ENCODE data around the gene FAM204A. TPM values are rescaled to one million over a fixed set of nuclear protein-coding genes. Genes with fewer than 3 reads are reported as not detected.

FAM204A gene
- total RNA-seq, 1 donor from 2014 or later: 43.6 TPM

DNA sequence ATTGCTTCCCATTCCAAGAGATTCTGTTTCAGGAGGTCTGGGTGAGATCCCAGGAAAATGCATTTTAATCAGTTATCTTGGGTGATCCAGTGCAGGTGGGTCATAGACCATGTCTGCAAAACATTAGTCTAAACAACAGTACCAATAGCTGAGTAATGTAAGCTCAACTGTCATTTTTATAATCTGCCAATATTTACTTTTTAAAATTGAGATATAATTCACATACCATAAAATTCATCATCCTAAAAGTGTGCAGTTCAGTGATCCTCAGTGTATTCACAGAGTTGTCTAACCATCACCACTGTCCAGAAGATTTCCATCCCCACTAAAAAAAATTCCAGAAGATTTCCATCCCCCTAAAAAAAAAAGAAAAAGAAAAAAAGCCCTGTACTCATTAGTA is 51.0 kb downstream of the FAM204A start:
- Mint-ChIP-seq H3K36me3 (ENCODE audit: unreplicated experiment) (no peaks in the 10 kb centered on the region), H3K9me3 (ENCODE audit: unreplicated experiment) (no peaks in the 10 kb centered on the region), H3K4me1 (ENCODE audit: low read depth, unreplicated experiment) (no peaks in the 10 kb centered on the region), H3K27me3 (ENCODE audit: unreplicated experiment) (peaks cover 2% of the 10 kb centered on the region), H3K4me3 (ENCODE audit: unreplicated experiment) (no peak overlapping the region), H3K27ac (ENCODE audit: unreplicated experiment) (no peak overlapping the region)
- TF ChIP-seq, protein P1, sequence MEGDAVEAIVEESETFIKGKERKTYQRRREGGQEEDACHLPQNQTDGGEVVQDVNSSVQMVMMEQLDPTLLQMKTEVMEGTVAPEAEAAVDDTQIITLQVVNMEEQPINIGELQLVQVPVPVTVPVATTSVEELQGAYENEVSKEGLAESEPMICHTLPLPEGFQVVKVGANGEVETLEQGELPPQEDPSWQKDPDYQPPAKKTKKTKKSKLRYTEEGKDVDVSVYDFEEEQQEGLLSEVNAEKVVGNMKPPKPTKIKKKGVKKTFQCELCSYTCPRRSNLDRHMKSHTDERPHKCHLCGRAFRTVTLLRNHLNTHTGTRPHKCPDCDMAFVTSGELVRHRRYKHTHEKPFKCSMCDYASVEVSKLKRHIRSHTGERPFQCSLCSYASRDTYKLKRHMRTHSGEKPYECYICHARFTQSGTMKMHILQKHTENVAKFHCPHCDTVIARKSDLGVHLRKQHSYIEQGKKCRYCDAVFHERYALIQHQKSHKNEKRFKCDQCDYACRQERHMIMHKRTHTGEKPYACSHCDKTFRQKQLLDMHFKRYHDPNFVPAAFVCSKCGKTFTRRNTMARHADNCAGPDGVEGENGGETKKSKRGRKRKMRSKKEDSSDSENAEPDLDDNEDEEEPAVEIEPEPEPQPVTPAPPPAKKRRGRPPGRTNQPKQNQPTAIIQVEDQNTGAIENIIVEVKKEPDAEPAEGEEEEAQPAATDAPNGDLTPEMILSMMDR (IDR thresholded peaks at IDR 0.05; ENCODE audit: partially characterized antibody, unreplicated experiment): no peak
- no peak for DNase-seq

DNA sequence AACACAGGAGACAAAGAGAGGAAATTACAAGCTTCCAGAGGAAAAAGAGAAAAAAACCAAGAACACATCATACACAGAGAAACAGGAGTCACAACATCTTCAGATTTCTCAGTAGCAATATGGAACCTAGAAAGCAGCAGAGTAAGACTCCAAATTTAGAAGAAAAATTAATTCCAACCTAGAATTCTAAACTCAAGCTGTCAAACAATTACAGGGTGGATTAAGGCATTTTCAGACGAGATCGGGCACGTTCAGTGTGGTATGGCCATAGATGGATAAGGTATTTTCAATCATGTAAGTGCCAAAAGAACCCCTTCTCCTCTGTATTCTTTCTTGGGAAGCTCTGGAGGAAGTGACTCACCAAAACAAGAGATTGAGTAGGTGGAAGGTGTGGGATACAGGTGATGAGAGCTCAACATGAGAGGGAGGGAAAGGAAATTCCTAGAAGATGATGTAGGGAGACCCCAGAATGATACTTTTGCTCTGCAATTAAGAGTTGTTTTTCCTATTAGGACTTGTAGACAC is 51.6 kb downstream of the FAM204A start:
- Mint-ChIP-seq H3K36me3 (ENCODE audit: unreplicated experiment) (no peaks in the 10 kb centered on the region), H3K4me1 (ENCODE audit: low read depth, unreplicated experiment) (no peaks in the 10 kb centered on the region), H3K9me3 (ENCODE audit: unreplicated experiment) (no peaks in the 10 kb centered on the region), H3K27ac (ENCODE audit: unreplicated experiment) (no peak overlapping the region), H3K27me3 (ENCODE audit: unreplicated experiment) (peaks cover 2% of the 10 kb centered on the region), H3K4me3 (ENCODE audit: unreplicated experiment) (no peak overlapping the region)
- DNase-seq: no peak
- TF ChIP-seq, protein P1 (IDR thresholded peaks at IDR 0.05; ENCODE audit: partially characterized antibody, unreplicated experiment): no peak

DNA sequence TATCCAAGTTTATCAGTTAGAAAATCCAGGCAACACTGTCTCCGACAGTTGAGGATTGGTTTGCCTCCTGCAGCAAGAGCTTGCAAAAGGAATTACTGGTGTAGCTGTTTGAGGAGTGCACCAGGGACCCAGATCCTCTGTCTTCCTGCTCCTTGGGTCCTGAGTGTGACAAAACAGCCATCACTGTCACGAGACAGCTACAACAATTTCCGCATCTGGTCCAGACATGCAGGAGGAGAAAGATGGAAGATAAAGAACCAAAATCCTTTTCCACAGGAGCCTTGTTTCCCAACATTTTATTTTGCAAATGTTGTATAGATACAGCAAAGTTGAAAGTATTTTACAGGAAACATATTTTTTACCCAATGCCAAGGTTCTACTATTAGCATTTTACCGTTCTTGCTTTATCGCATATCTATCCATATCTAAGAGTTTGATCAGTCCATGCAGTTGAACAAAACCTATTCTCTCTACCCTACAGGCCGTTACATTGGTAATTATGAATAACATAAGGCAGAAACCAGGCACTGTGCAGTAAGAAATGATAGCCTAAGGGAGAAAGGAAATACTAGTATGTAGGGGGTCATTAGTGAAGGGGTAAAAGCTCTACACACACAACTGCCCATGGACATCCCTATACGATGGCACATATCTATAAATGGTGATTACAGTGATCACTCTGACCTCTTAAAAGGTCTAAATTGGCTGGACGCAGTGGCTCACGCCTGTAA is 54.9 kb downstream of the FAM204A start:
- H3K4me3 Mint-ChIP-seq (ENCODE audit: unreplicated experiment): no peak overlapping the region
- TF ChIP-seq, protein P1 (IDR thresholded peaks at IDR 0.05; ENCODE audit: partially characterized antibody, unreplicated experiment): no peak
- H3K9me3 Mint-ChIP-seq (ENCODE audit: unreplicated experiment): no peaks in the 10 kb centered on the region
- H3K27me3 Mint-ChIP-seq (ENCODE audit: unreplicated experiment): peaks cover 2% of the 10 kb centered on the region
- H3K4me1 Mint-ChIP-seq (ENCODE audit: low read depth, unreplicated experiment): no peaks in the 10 kb centered on the region
- DNase-seq: no peak
- H3K36me3 Mint-ChIP-seq (ENCODE audit: unreplicated experiment): no peaks in the 10 kb centered on the region
- H3K27ac Mint-ChIP-seq (ENCODE audit: unreplicated experiment): no peak overlapping the region

DNA sequence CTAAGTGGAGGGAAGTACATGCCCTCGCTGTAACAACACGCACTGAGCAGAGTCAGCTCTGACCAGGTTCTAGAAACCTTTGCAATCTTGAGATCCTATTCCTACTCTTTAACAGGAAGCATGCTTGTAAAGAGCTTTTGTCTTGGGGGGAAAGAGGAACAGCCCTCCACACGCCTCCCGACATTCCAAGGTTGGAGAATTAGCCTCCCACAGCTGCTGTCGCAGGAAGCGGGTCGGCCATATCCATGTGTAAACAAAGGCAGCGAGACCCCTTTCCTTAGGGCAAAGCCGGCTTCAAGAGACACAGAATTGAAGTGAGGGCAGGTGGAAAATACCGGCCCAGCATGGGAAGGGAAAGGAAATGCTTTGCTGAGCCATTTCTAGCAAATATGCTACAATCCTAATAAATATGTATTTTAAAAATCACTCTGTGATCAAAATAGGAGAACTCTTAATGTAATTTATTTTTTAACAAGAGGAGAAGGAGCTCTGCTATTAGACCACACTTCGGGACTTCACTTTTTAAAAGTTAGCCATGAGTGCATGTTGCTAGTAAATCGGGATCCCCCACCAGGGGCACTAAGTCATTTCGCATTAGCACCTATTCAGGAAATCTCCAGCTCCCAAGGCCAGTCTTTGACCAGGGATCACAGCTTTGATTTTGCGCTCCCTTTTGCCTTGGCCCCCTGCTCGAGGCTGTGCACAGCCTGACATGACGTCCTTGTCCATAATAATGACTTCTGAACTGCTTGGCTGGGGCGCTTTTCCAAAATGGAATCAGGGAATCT is 55.9 kb downstream of the FAM204A start:
- TF ChIP-seq, protein P1 (IDR thresholded peaks at IDR 0.05; ENCODE audit: partially characterized antibody, unreplicated experiment): no peak
- no peaks in the 10 kb centered on the region for H3K9me3 Mint-ChIP-seq (ENCODE audit: unreplicated experiment)
- no peak overlapping the region for H3K4me3 Mint-ChIP-seq (ENCODE audit: unreplicated experiment)
- no peak overlapping the region for H3K27ac Mint-ChIP-seq (ENCODE audit: unreplicated experiment)
- no peaks in the 10 kb centered on the region for H3K4me1 Mint-ChIP-seq (ENCODE audit: low read depth, unreplicated experiment)
- H3K36me3 Mint-ChIP-seq (ENCODE audit: unreplicated experiment): no peaks in the 10 kb centered on the region
- no peak for DNase-seq
- peaks cover 2% of the 10 kb centered on the region for H3K27me3 Mint-ChIP-seq (ENCODE audit: unreplicated experiment)

DNA sequence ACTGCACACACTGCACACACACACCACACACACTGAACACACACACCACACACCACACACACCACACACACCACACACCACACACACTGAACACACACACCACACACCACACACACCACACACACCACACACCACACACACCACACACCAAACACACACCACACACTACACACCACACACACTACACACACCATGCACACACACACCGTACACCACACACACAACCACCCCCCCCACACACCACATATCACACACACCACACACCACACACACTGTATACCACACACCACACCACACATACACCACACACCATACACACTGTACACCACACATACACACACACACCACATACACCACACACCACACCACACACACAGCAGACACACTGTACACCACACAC is 59.5 kb downstream of the FAM204A start:
- Mint-ChIP-seq H3K27ac (ENCODE audit: unreplicated experiment) (no peak overlapping the region), H3K27me3 (ENCODE audit: unreplicated experiment) (peaks cover 2% of the 10 kb centered on the region), H3K36me3 (ENCODE audit: unreplicated experiment) (peaks cover 4% of the 10 kb centered on the region), H3K4me1 (ENCODE audit: low read depth, unreplicated experiment) (no peaks in the 10 kb centered on the region), H3K9me3 (ENCODE audit: unreplicated experiment) (peaks cover 1% of the 10 kb centered on the region), H3K4me3 (ENCODE audit: unreplicated experiment) (no peak overlapping the region)
- TF ChIP-seq, protein P1 (IDR thresholded peaks at IDR 0.05; ENCODE audit: partially characterized antibody, unreplicated experiment): no peak
- no peak for DNase-seq
